NCI-H748 (cell line): ENCODE data around the gene LENG1.

Experiments
- DNase-seq: peaks from one replicate; lab custom pipeline; 2025; ENCODE audit not compliant: unreplicated experiment; lab: John Stamatoyannopoulos, UW

The LENG1 gene

GRCh38 chr19:54165222-54165621 is 5.7 kb upstream of the LENG1 start:
- no peak for DNase-seq

- peak; percentile 86 for DNase-seq
These were observed 5.0 kb upstream of the LENG1 start for GRCh38 chr19:54164369-54165068.

GRCh38 chr19:54162884-54163283 is 3.4 kb upstream of the LENG1 start:
- DNase-seq = no peak

GRCh38 chr19:54162241-54162805 is 2.8 kb upstream of the LENG1 start:
- DNase-seq = peak; percentile 89

- DNase-seq = peak; percentile 41
These were observed 1.3 kb upstream of the LENG1 start for GRCh38 chr19:54160854-54161253.

- DNase-seq = peak; percentile 62
These were observed 776 bp upstream of the LENG1 start for GRCh38 chr19:54160182-54160811.

- DNase-seq = no peak
These were observed 639 bp downstream of the LENG1 start for GRCh38 chr19:54158812-54159351.

GRCh38 chr19:54156953-54157352 is 2.6 kb downstream of the LENG1 start:
- DNase-seq = no peak

GRCh38 chr19:54156490-54156889 is 3.0 kb downstream of the LENG1 start:
- DNase-seq = no peak

- no peak for DNase-seq
These were observed 3.8 kb downstream of the LENG1 start for GRCh38 chr19:54155694-54156093.

GRCh38 chr19:54154603-54155345 is 4.7 kb downstream of the LENG1 start:
- DNase-seq = no peak

GRCh38 chr19:54153731-54154326 is 5.7 kb downstream of the LENG1 start:
- no peak for DNase-seq

GRCh38 chr19:54152878-54153524 is 6.5 kb downstream of the LENG1 start:
- no peak for DNase-seq

- DNase-seq = no peak
These were observed 7.3 kb downstream of the LENG1 start for GRCh38 chr19:54152267-54152666.

GRCh38 chr19:54151362-54152035 is 8.0 kb downstream of the LENG1 start:
- no peak for DNase-seq

GRCh38 chr19:54149021-54149812 is 10.3 kb downstream of the LENG1 start:
- no peak for DNase-seq

- DNase-seq = no peak
These were observed 11.4 kb downstream of the LENG1 start for GRCh38 chr19:54148158-54148557.

GRCh38 chr19:54147676-54148075 is 11.8 kb downstream of the LENG1 start:
- no peak for DNase-seq

GRCh38 chr19:54145541-54146158 is 13.9 kb downstream of the LENG1 start:
- DNase-seq = no peak
